ENCODE data around the gene MAST4. TPM values are rescaled to one million over a fixed set of nuclear protein-coding genes. Genes with fewer than 3 reads are reported as not detected.
A peak's percentile ranks its signal among the peaks of the same experiment; 100 is the strongest.

MAST4 gene
- total RNA-seq, 1 donor from 2014 or later: 22.3 TPM

- Histone ChIP-seq H3K9ac (ENCODE audit: low read length) (peak overlapping the region; percentile 77), H3K27ac (ENCODE audit: low read depth, low read length) (peak overlapping the region; percentile 96), H3K4me3 (ENCODE audit: insufficient read depth, low read depth, low read length) (peak overlapping the region; percentile 40), H2AFZ (ENCODE audit: low read depth, low read length) (peak overlapping the region; percentile 7), H3K27me3 (ENCODE audit: insufficient read depth, low read length) (no peaks in the 10 kb centered on the region), H3K9me3 (ENCODE audit: insufficient read depth, low read depth, low read length) (no peaks in the 10 kb centered on the region), H3K79me2 (ENCODE audit: insufficient read depth, low read length) (peaks cover 92% of the 10 kb centered on the region), H3K4me2 (ENCODE audit: low read length) (peak overlapping the region; percentile 83), H3K4me1 (ENCODE audit: insufficient read depth, low read length) (peaks cover 64% of the 10 kb centered on the region), H4K20me1 (ENCODE audit: insufficient read depth, low read length) (no peaks in the 10 kb centered on the region), H3K36me3 (ENCODE audit: insufficient read depth, low read length) (no peaks in the 10 kb centered on the region)
- peak; percentile 96 for DNase-seq (ENCODE audit: low read depth)
- Mint-ChIP-seq H3K4me3 (ENCODE audit: unreplicated experiment) (no peak overlapping the region), H3K27ac (ENCODE audit: unreplicated experiment) (peak overlapping the region; percentile 79), H3K9me3 (ENCODE audit: unreplicated experiment) (no peaks in the 10 kb centered on the region), H3K36me3 (ENCODE audit: low read depth, unreplicated experiment) (no peaks in the 10 kb centered on the region), H3K27me3 (ENCODE audit: low read depth, unreplicated experiment) (no peaks in the 10 kb centered on the region), H3K4me1 (ENCODE audit: low read depth, unreplicated experiment) (peaks cover 55% of the 10 kb centered on the region)
- FAIRE-seq: no peak
- no peak for TF ChIP-seq EZH2 (IDR thresholded peaks at IDR 0.05; ENCODE audit: insufficient read depth, low read length)
Observed at GRCh38 chr5:67010684-67011409, 414.7 kb downstream of the MAST4 start.

GRCh38 chr5:67011422-67011821 is 415.2 kb downstream of the MAST4 start:
- H3K79me2 ChIP-seq (ENCODE audit: insufficient read depth, low read length): peaks cover 89% of the 10 kb centered on the region
- Mint-ChIP-seq H3K4me1 (ENCODE audit: low read depth, unreplicated experiment) (peaks cover 53% of the 10 kb centered on the region), H3K4me3 (ENCODE audit: unreplicated experiment) (no peak overlapping the region), H3K36me3 (ENCODE audit: low read depth, unreplicated experiment) (no peaks in the 10 kb centered on the region), H3K9me3 (ENCODE audit: unreplicated experiment) (no peaks in the 10 kb centered on the region), H3K27ac (ENCODE audit: unreplicated experiment) (peak overlapping the region; percentile 79), H3K27me3 (ENCODE audit: low read depth, unreplicated experiment) (no peaks in the 10 kb centered on the region)
- peak overlapping the region; percentile 7 for H2AFZ ChIP-seq (ENCODE audit: low read depth, low read length)
- H3K4me2 ChIP-seq (ENCODE audit: low read length): peak overlapping the region; percentile 83
- no peaks in the 10 kb centered on the region for H4K20me1 ChIP-seq (ENCODE audit: insufficient read depth, low read length)
- peak overlapping the region; percentile 96 for H3K27ac ChIP-seq (ENCODE audit: low read depth, low read length)
- TF ChIP-seq CTCF (IDR thresholded peaks at IDR 0.05; ENCODE audit: insufficient read depth, low read depth, low read length) (no peak), EZH2 (IDR thresholded peaks at IDR 0.05; ENCODE audit: insufficient read depth, low read length) (no peak)
- DNase-seq (ENCODE audit: low read depth) (no peak), FAIRE-seq (no peak)
- no peaks in the 10 kb centered on the region for H3K36me3 ChIP-seq (ENCODE audit: insufficient read depth, low read length)
- H3K9me3 ChIP-seq (ENCODE audit: insufficient read depth, low read depth, low read length): no peaks in the 10 kb centered on the region
- H3K9ac ChIP-seq (ENCODE audit: low read length): peak overlapping the region; percentile 77
- no peaks in the 10 kb centered on the region for H3K27me3 ChIP-seq (ENCODE audit: insufficient read depth, low read length)
- H3K4me1 ChIP-seq (ENCODE audit: insufficient read depth, low read length): peaks cover 60% of the 10 kb centered on the region
- H3K4me3 ChIP-seq (ENCODE audit: insufficient read depth, low read depth, low read length): peak overlapping the region; percentile 40

- no peak for TF ChIP-seq EZH2 (IDR thresholded peaks at IDR 0.05; ENCODE audit: insufficient read depth, low read length)
- no peak for TF ChIP-seq CTCF (IDR thresholded peaks at IDR 0.05; ENCODE audit: insufficient read depth, low read depth, low read length)
- H3K9me3 ChIP-seq (ENCODE audit: insufficient read depth, low read depth, low read length): no peaks in the 10 kb centered on the region
- no peaks in the 10 kb centered on the region for H3K36me3 ChIP-seq (ENCODE audit: insufficient read depth, low read length)
- peak; percentile 43 for FAIRE-seq
- Mint-ChIP-seq H3K36me3 (ENCODE audit: low read depth, unreplicated experiment) (no peaks in the 10 kb centered on the region), H3K27me3 (ENCODE audit: low read depth, unreplicated experiment) (no peaks in the 10 kb centered on the region), H3K9me3 (ENCODE audit: unreplicated experiment) (no peaks in the 10 kb centered on the region), H3K4me1 (ENCODE audit: low read depth, unreplicated experiment) (peaks cover 56% of the 10 kb centered on the region), H3K4me3 (ENCODE audit: unreplicated experiment) (no peak overlapping the region), H3K27ac (ENCODE audit: unreplicated experiment) (peak overlapping the region; percentile 16)
- peak; percentile 71 for DNase-seq (ENCODE audit: low read depth)
- H3K4me2 ChIP-seq (ENCODE audit: low read length): peak overlapping the region; percentile 83
- no peaks in the 10 kb centered on the region for H3K27me3 ChIP-seq (ENCODE audit: insufficient read depth, low read length)
- H3K9ac ChIP-seq (ENCODE audit: low read length): peak overlapping the region; percentile 77
- no peak overlapping the region for H2AFZ ChIP-seq (ENCODE audit: low read depth, low read length)
- H3K4me1 ChIP-seq (ENCODE audit: insufficient read depth, low read length): peaks cover 53% of the 10 kb centered on the region
- H4K20me1 ChIP-seq (ENCODE audit: insufficient read depth, low read length): no peaks in the 10 kb centered on the region
- H3K4me3 ChIP-seq (ENCODE audit: insufficient read depth, low read depth, low read length): no peak overlapping the region
- peak overlapping the region; percentile 96 for H3K27ac ChIP-seq (ENCODE audit: low read depth, low read length)
- peaks cover 89% of the 10 kb centered on the region for H3K79me2 ChIP-seq (ENCODE audit: insufficient read depth, low read length)
Observed at GRCh38 chr5:67012171-67012570, 416.0 kb downstream of the MAST4 start.
